GM19397 (cell line): Measurements from ENCODE around the gene EIF4E.
"Not testable (repeated sequence)": the region's sequence is repeated elsewhere in the genome, so short reads cannot be mapped to it uniquely, and the experiment has no call there.

ENCODE experiments used
- ATAC-seq: cut with Tn5 transposase; IDR thresholded peaks from one replicate; pipeline ENCODE4 v1.9.1; 2021; ENCODE audit warnings: mild to moderate bottlenecking, moderate library complexity; ENCODE audit not compliant: unreplicated experiment

Gene EIF4E

GRCh38 chr4:98886382-98886781 lies 42.6 kb downstream of the EIF4E start:
- ATAC-seq = not testable (repeated sequence)

- not testable (repeated sequence) for ATAC-seq
Measured at GRCh38 chr4:98880884-98881283, 48.0 kb downstream of the EIF4E start.

- ATAC-seq = no peak
Measured at GRCh38 chr4:98879515-98879914, 49.4 kb downstream of the EIF4E start.

GRCh38 chr4:98873059-98873458 lies 55.9 kb downstream of the EIF4E start:
- ATAC-seq = no peak

- not testable (repeated sequence) for ATAC-seq
Measured at GRCh38 chr4:98872120-98872906, 56.6 kb downstream of the EIF4E start.

GRCh38 chr4:98867648-98868047 lies 61.3 kb downstream of the EIF4E start:
- ATAC-seq = no peak

GRCh38 chr4:98865059-98865458 lies 63.9 kb downstream of the EIF4E start:
- ATAC-seq = no peak

GRCh38 chr4:98864560-98864959 lies 64.4 kb downstream of the EIF4E start:
- ATAC-seq = no peak

GRCh38 chr4:98862371-98862770 lies 66.6 kb downstream of the EIF4E start:
- ATAC-seq = no peak

GRCh38 chr4:98861100-98861884 lies 67.6 kb downstream of the EIF4E start:
- no peak for ATAC-seq

- no peak for ATAC-seq
Measured at GRCh38 chr4:98851806-98852205, 77.1 kb downstream of the EIF4E start.

GRCh38 chr4:98850937-98851336 lies 78.0 kb downstream of the EIF4E start:
- no peak for ATAC-seq

- no peak for ATAC-seq
Measured at GRCh38 chr4:98848448-98848847, 80.5 kb downstream of the EIF4E start.

GRCh38 chr4:98845960-98846359 lies 83.0 kb downstream of the EIF4E start:
- ATAC-seq = no peak

- not testable (repeated sequence) for ATAC-seq
Measured at GRCh38 chr4:98842917-98843316, 86.0 kb downstream of the EIF4E start.

GRCh38 chr4:98838977-98839618 lies 89.8 kb downstream of the EIF4E start:
- ATAC-seq = no peak

- no peak for ATAC-seq
Measured at GRCh38 chr4:98838531-98838930, 90.4 kb downstream of the EIF4E start.

GRCh38 chr4:98833384-98833783 lies 95.5 kb downstream of the EIF4E start:
- ATAC-seq = no peak

GRCh38 chr4:98831036-98831435 lies 97.9 kb downstream of the EIF4E start:
- not testable (repeated sequence) for ATAC-seq
